ENCODE measurements around the gene CRYBA1.

The CRYBA1 gene

GRCh38 chr17:29278692-29279091 is 32.0 kb downstream of the CRYBA1 start:
- DNase-seq (ENCODE audit: low read depth in 2 of 3, low spot score in 1 of 3) = no peak

- no peak for DNase-seq (ENCODE audit: low read depth in 2 of 3, low spot score in 1 of 3)
Measured at GRCh38 chr17:29279397-29280070, 32.9 kb downstream of the CRYBA1 start.

DNA sequence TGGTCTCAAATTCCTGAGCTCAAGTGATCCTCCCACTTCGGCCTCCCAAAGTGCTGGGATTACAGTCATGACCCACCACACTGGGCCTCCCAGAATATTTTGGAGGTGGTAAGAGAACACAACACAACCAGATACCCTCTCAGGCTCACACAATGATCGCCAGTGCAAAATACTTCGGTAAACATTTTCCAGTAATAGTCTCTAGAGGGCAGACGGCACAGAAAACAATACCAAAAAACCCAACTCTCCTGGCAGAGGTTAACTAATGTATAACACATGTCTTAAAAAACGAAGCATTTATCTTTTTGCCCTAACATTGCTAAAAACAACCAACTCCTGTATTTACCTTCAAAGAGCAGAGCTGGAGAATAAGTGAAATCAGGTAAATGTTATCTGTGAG is 36.8 kb downstream of the CRYBA1 start:
- DNase-seq (ENCODE audit: low read depth in 2 of 3, low spot score in 1 of 3) = no peak

- DNase-seq (ENCODE audit: low read depth in 2 of 3, low spot score in 1 of 3) = no peak
Measured at GRCh38 chr17:29283961-29284360, 37.3 kb downstream of the CRYBA1 start.

DNA sequence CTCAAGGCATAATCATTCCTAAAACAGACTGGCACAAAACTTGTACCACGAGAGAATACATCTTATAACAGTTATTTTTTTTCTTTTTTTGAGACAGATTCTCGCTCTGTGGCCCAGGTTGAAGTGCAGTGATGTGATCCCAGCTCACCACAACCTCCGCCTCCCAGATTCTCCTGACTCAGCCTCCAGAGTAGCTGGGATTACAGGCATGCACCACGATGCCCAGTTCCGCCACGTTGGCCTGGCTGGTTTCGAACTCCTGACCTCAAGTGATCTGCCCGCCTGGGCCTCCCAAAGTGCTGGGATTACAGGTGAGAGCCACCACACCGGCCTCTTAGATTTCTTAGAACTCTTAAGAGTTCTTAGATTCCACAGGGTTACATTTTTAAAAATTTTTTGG is 43.2 kb downstream of the CRYBA1 start:
- DNase-seq (ENCODE audit: low read depth in 2 of 3, low spot score in 1 of 3) = no peak

- DNase-seq (ENCODE audit: low read depth in 2 of 3, low spot score in 1 of 3) = peak in 1 of 3 donors; percentile 59
Measured at GRCh38 chr17:29291163-29291752, 44.6 kb downstream of the CRYBA1 start.

GRCh38 chr17:29292071-29292991 is 45.7 kb downstream of the CRYBA1 start:
- peak; percentile 23 to 34 (median 32) for DNase-seq (ENCODE audit: low read depth in 2 of 3, low spot score in 1 of 3)

DNA sequence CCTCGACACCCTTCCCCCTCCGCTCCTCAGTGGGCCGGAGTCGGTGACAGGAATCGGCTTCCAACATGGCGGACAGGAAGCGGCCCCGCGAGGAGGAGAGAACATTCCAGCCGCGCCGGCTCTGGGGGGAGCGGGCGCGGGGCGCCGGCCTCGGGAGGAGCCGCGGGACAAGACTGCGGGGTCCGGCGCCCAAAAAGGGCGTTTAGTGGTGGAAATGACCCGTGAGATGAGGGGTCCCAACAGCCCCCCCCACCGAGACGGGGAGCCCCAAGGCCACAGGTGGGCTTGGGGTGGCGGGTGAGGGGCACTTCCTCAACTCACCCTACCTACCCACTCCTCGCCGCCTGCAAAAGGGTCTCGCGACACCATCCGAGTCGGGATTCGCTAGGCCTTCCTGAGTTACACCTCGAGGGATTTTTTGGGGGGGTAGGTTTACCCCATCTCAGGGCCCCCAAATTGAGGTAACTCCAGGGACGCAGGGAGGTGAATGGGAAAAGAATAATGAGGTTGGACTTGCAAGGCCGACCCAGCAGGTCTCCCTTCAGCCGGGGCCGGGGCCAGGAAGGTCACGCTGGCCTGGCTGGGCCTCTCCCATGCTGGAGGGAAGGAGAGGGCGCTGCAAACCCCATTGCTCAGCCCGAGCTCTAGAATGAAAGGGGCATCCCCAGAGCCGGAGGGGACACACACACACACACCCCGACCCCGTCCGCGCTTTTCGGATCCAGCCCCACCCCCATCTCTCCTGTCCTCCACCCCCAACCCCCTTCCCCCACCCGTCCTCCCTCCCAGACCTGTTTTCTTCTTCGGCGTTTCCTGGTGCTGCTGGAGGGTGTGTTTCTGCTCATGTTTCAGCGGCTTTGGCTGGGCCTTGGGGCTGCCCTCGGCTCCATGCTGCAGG is 46.6 kb downstream of the CRYBA1 start:
- DNase-seq (ENCODE audit: low read depth in 2 of 3, low spot score in 1 of 3) = peak in 2 of 3 donors; percentile 44 to 61

- peak; percentile 97 to 99 (median 98) for DNase-seq (ENCODE audit: low read depth in 2 of 3, low spot score in 1 of 3)
Measured at GRCh38 chr17:29293890-29294579, 47.4 kb downstream of the CRYBA1 start, which contains the start of gene NUFIP2. NUFIP2 (minus strand) TSS chr17:29294148; CDS start chr17:29294059, 89 bp downstream.

DNA sequence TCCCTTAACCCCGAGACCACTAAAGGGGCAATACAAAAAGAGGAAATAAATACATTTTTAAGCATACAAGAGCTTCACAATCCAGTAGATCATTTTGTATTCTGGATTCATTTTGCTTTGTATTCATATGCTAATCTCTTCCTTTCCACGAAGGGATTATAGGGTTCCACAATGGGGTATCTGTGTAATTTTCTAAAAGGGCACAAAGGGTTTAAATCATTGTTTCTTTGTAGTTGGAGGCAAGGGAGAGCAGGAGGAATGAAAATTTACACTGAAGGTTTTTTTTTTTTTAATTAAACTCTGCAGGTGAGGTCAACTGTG is 47.9 kb downstream of the CRYBA1 start:
- no peak for DNase-seq (ENCODE audit: low read depth in 2 of 3, low spot score in 1 of 3)

GRCh38 chr17:29295420-29295819 is 48.8 kb downstream of the CRYBA1 start:
- no peak for DNase-seq (ENCODE audit: low read depth in 2 of 3, low spot score in 1 of 3)

GRCh38 chr17:29299031-29299430 is 52.4 kb downstream of the CRYBA1 start:
- no peak for DNase-seq (ENCODE audit: low read depth in 2 of 3, low spot score in 1 of 3)

DNA sequence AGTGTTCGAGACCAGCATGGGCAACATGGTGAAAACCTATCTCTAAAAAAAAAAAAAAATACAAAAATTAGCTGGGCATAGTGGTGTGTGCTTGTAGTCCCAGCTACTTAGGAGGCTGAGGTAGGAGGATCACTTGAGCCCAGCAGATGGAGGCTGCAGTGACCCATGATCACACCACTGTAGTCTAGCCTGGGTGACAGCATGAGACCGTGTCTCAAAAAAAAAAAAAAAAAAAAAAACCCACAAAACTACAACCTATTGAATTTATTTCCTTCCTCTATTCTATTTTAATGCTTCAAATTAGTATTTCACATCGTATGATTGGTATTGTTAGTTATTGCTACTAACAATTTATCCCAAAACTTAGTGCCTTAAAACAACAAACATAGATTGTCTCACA is 56.7 kb downstream of the CRYBA1 start:
- no peak for DNase-seq (ENCODE audit: low read depth in 2 of 3, low spot score in 1 of 3)
